Muscle of leg (tissue), 11 donors: ENCODE measurements around the gene RCOR2. TPM values are rescaled to one million over a fixed set of nuclear protein-coding genes. Genes with fewer than 3 reads are reported as not detected.
A peak's percentile ranks its signal among the peaks of the same experiment; 100 is the strongest.

Experiments used
- DNase-seq: peaks from one replicate; pipeline ENCODE4 v3.0.0; 2013
- H3K27ac ChIP-seq: one replicate; pipeline ENCODE4 v1.5.1; 2013; ENCODE audit warnings: mild to moderate bottlenecking, low read length, control low read depth
- H3K27me3 ChIP-seq: one replicate; pipeline ENCODE4 v1.6.1; 2013; ENCODE audit warnings: low read length; ENCODE audit not compliant: control insufficient read depth, insufficient read depth
- H3K36me3 ChIP-seq: one replicate; pipeline ENCODE4 v1.6.1; 2013; ENCODE audit warnings: low read length; ENCODE audit not compliant: control insufficient read depth, insufficient read depth
- H3K4me1 ChIP-seq: one replicate; pipeline ENCODE4 v1.6.1; 2013; ENCODE audit warnings: low read length; ENCODE audit not compliant: control insufficient read depth, insufficient read depth
- H3K4me3 ChIP-seq: one replicate; pipeline ENCODE4 v1.5.1; 2013; ENCODE audit warnings: low read length, control low read depth
- H3K9me3 ChIP-seq: replicated peaks from 2 replicates; pipeline ENCODE4 v1.6.1; 2013; ENCODE audit warnings: low read depth, low read length; ENCODE audit not compliant: control insufficient read depth
- WGBS: methylation state at CpG from one replicate; pipeline ENCODE4 v1.1.5; 2013; ENCODE audit warnings: missing lambda C conversion rate; ENCODE audit not compliant: insufficient coverage; 5-methylcytosine and 5-hydroxymethylcytosine counted together
- polyA plus RNA-seq, 8 donors: library from polyadenylated mRNA; unstranded; fragments of 120-200 nt; gene quantifications; one replicate each; pipeline versions ENCODE4 v1.2.1 to v1.2.3, GENCODE V29; 2013; ENCODE audit warnings: inconsistent platforms in 1 of 8, low replicate concordance in 1 of 8; ENCODE audit not compliant: insufficient read length in 8 of 8, insufficient read depth in 1 of 8
- total RNA-seq: library from RNA; stranded (reverse); fragments of 120-200 nt; gene quantifications from one replicate; pipeline ENCODE4 v1.2.4, GENCODE V29; 2013

Gene RCOR2
- total and polyA plus RNA-seq, 9 donors = 11.0 to 16.8 (median 14.5) TPM

GRCh38 chr11:63944987-63945386 is 28.0 kb upstream of the RCOR2 start:
- peaks cover 27% of the 10 kb centered on the region for H3K4me1 ChIP-seq
- 25% methylated on average over 8 of the region's 8 CpGs for WGBS
- peaks cover 38% of the 10 kb centered on the region for H3K36me3 ChIP-seq
- peak overlapping the region; percentile 87 for H3K27ac ChIP-seq
- peak; percentile 81 for DNase-seq
- H3K9me3 ChIP-seq = no peaks in the 10 kb centered on the region
- H3K27me3 ChIP-seq = no peaks in the 10 kb centered on the region
- no peak overlapping the region for H3K4me3 ChIP-seq

DNA sequence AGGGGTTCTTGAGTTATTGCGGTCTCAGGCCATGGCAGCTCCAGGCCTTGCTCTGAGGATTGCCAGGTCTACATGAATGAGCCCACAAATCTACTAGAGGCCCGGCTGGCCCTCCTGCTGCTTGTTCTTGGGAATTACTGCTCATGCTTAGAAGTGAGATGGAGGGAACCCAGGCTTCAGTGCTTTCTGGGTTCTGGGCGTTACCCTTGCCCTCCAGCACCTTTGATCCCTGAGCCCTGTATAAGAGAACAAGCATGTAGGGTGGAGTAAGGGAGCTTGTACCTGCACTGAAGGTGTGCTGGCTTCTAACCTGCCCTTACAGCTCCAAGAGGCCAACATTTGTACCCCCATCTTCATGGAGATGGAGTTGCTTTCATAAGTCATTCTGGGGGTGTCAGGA is 25.8 kb upstream of the RCOR2 start:
- no CpG with 5 or more reads among the region's 3 CpGs for WGBS
- Histone ChIP-seq H3K4me1 (peaks cover 39% of the 10 kb centered on the region), H3K9me3 (no peaks in the 10 kb centered on the region), H3K36me3 (peaks cover 26% of the 10 kb centered on the region), H3K27ac (no peak overlapping the region), H3K4me3 (no peak overlapping the region), H3K27me3 (no peaks in the 10 kb centered on the region)
- DNase-seq = no peak

- WGBS = no CpG with 5 or more reads among the region's 4 CpGs
- Histone ChIP-seq H3K4me1 (peaks cover 39% of the 10 kb centered on the region), H3K9me3 (no peaks in the 10 kb centered on the region), H3K4me3 (no peak overlapping the region), H3K27ac (no peak overlapping the region), H3K36me3 (peaks cover 21% of the 10 kb centered on the region), H3K27me3 (no peaks in the 10 kb centered on the region)
- DNase-seq = no peak
Measured at GRCh38 chr11:63941901-63942300, 24.9 kb upstream of the RCOR2 start.

- no peaks in the 10 kb centered on the region for H3K9me3 ChIP-seq
- 80% methylated on average over 1 of the region's 6 CpGs for WGBS
- H3K27me3 ChIP-seq = no peaks in the 10 kb centered on the region
- no peak overlapping the region for H3K4me3 ChIP-seq
- no peak overlapping the region for H3K27ac ChIP-seq
- H3K4me1 ChIP-seq = peaks cover 36% of the 10 kb centered on the region
- H3K36me3 ChIP-seq = peaks cover 11% of the 10 kb centered on the region
- no peak for DNase-seq
Measured at GRCh38 chr11:63940786-63941185, 23.8 kb upstream of the RCOR2 start.

- peak; percentile 39 for DNase-seq
- H3K4me3 ChIP-seq = peak overlapping the region; percentile 84
- no peaks in the 10 kb centered on the region for H3K27me3 ChIP-seq
- no peaks in the 10 kb centered on the region for H3K9me3 ChIP-seq
- peak overlapping the region; percentile 72 for H3K27ac ChIP-seq
- H3K4me1 ChIP-seq = peaks cover 23% of the 10 kb centered on the region
- 0% methylated on average over 12 of the region's 26 CpGs for WGBS
- peaks cover 11% of the 10 kb centered on the region for H3K36me3 ChIP-seq
Measured at GRCh38 chr11:63939397-63939891, 22.5 kb upstream of the RCOR2 start.

GRCh38 chr11:63938479-63939396 is 21.8 kb upstream of the RCOR2 start, which contains the start of gene NAA40:
TSS of gene NAA40 (plus strand) at chr11:63939002. CDS start at chr11:63939097, 95 bp downstream.
- WGBS = under 1% methylated on average over 61 of the region's 92 CpGs
- Histone ChIP-seq H3K4me1 (peaks cover 16% of the 10 kb centered on the region), H3K4me3 (peak within 1 kb of the TSS; percentile 84), H3K36me3 (peaks cover 11% of the 10 kb centered on the region), H3K27me3 (no peaks in the 10 kb centered on the region), H3K9me3 (no peaks in the 10 kb centered on the region), H3K27ac (peak within 1 kb of the TSS; percentile 72)
- peak; percentile 95 for DNase-seq

DNA sequence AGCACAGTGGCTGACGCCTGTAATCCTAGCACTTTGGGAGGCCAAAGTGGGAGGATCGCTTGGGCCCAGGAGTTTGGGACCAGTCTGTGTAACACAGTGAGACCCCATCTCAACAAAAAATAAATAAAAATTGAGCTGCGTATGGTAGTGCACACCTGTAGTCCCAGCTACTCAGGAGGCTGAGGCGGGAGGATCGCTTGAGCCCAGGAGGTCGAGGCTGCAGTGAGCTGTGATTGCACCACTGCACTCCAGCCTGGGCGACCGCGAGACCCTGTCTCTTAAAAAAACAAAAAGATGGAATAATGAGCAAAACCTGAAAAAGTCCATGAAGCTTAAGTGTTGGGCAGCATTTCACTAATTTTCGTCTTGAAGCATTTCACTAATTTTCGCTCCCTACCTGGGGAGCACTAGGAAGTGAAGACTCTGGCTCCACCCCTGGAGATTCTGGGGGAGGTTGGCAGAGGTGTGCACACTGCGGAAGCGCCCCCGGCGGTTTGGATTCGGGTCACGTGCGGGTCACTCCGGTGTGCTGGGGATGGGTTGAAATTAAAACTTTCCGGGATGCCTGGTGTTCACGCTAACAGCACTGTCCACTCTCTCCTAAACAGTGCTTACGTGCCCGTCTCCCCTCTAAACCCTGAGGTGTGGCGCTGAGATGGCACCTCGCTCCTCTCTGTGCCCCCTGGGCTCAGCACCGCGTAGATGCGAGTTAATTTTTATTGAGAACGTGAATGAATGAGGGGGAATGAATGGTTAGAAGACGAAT is 20.9 kb upstream of the RCOR2 start:
- 21% methylated on average over 18 of the region's 30 CpGs for WGBS
- no peaks in the 10 kb centered on the region for H3K27me3 ChIP-seq
- H3K27ac ChIP-seq = peak overlapping the region; percentile 65
- peaks cover 11% of the 10 kb centered on the region for H3K36me3 ChIP-seq
- peaks cover 15% of the 10 kb centered on the region for H3K4me1 ChIP-seq
- no peak for DNase-seq
- peak overlapping the region; percentile 84 for H3K4me3 ChIP-seq
- no peaks in the 10 kb centered on the region for H3K9me3 ChIP-seq

GRCh38 chr11:63933459-63933858 is 16.5 kb upstream of the RCOR2 start:
- no peaks in the 10 kb centered on the region for H3K9me3 ChIP-seq
- H3K27ac ChIP-seq = no peak overlapping the region
- no CpG with 5 or more reads among the region's 1 CpG for WGBS
- H3K36me3 ChIP-seq = no peaks in the 10 kb centered on the region
- no peak overlapping the region for H3K4me3 ChIP-seq
- H3K4me1 ChIP-seq = peaks cover 5% of the 10 kb centered on the region
- no peak for DNase-seq
- no peaks in the 10 kb centered on the region for H3K27me3 ChIP-seq

DNA sequence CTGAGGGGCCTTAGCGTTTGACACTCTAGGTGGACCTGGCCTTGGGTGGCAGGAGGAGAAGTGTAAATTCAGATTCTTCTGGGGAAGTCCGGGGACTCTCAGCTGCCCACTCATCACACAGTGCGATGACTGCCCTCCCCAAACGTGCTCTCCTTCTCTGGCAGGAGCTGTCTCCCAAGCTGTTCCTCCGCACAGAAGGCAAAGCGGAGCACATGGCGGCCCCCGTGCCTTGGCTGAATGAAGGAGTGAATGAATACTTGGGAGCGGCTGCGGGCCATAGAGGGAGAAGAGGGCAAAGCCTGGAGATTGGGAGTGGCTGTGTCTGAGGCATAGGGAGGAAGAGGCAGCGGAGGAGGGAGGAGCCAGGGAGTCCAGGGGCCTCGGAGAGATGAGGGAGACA is 14.9 kb upstream of the RCOR2 start:
- H3K9me3 ChIP-seq = no peaks in the 10 kb centered on the region
- no peak overlapping the region for H3K27ac ChIP-seq
- H3K36me3 ChIP-seq = no peaks in the 10 kb centered on the region
- H3K27me3 ChIP-seq = no peaks in the 10 kb centered on the region
- no peak overlapping the region for H3K4me3 ChIP-seq
- no peaks in the 10 kb centered on the region for H3K4me1 ChIP-seq
- no peak for DNase-seq
- WGBS = 66% methylated on average over 9 of the region's 12 CpGs

DNA sequence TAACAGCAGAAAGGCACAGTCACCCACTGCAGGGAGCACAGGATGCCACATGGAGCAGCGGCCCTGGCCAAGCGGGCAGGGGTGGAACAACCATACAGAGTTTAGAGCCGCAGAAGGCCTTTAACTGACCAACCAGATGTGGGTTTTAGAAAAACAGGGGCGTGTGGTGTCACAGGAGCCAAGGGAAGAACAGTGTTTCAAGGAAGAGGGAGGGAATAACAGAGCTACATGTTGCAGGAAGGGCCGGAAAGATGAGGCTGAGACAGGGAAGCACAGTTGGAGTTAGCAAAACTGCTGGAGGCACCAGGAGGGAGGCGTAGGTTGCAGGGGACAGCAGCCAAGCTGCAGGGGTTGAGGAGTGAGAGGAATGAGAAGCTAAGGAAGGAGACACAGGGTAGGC is 14.1 kb upstream of the RCOR2 start:
- DNase-seq = peak; percentile 83
- Histone ChIP-seq H3K4me1 (no peaks in the 10 kb centered on the region), H3K4me3 (no peak overlapping the region), H3K27me3 (no peaks in the 10 kb centered on the region), H3K9me3 (no peaks in the 10 kb centered on the region), H3K27ac (peak overlapping the region; percentile 14), H3K36me3 (no peaks in the 10 kb centered on the region)
- WGBS = 32% methylated on average over 5 of the region's 6 CpGs
